Nucleus accumbens (tissue), 56 donors: ENCODE measurements around the gene CDC42SE2.
"Not testable (repeated sequence)": the region's sequence is repeated elsewhere in the genome, so short reads cannot be mapped to it uniquely, and the experiment has no call there.

Experiments used
- DNase-seq, 56 donors: peaks; one replicate each; lab custom pipeline; 2025; lab: John Stamatoyannopoulos, UW

The CDC42SE2 gene

GRCh38 chr5:131382407-131383395, 118.8 kb downstream of the CDC42SE2 start:
- peak in 5 of 56 donors; percentile 16 to 34 (median 19) for DNase-seq

DNA sequence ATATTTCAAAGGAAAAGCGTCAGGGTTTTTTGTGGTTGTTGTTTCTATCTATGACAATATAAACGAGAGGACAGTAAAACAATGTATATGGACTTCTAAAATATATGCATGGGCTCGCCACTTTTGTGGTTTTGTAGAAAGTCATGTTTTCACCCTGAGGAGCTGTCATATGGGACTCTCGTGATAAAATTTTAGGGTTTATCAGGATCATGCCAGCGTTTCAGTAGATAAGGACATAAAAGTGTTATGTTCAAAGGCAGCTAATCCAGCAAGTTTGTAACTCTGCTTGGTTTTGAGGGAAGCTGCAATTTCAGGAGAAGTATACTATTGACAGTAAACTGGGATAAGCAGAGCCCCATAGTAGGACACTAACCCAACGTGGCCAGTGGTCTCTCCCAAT, 120.3 kb downstream of the CDC42SE2 start:
- no peak for DNase-seq

GRCh38 chr5:131384616-131385214, 120.9 kb downstream of the CDC42SE2 start:
- no peak for DNase-seq

DNA sequence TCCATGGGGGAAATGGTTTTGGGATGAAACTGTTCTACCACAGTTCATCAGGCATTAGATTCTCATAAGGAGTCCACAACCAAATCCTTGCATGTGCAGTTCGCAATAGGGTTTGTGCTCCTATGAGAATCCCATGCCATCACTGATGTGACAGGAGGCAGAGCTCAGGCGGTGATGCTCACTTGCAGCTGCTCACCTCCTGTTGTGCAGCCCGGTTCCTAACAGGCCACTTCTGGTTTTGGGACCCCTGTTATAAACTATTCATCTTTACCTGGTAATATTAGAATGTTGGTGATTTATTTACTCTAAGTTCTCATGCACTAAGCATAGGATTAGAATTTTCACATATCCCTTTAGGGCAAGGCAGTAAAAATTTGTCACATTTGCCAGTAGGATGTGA, 122.3 kb downstream of the CDC42SE2 start:
- DNase-seq, result no peak

GRCh38 chr5:131386779-131387178, 122.9 kb downstream of the CDC42SE2 start:
- DNase-seq, result no peak

GRCh38 chr5:131387255-131387654, 123.4 kb downstream of the CDC42SE2 start:
- no peak for DNase-seq

- no peak for DNase-seq
Observed at GRCh38 chr5:131389096-131389868, 125.4 kb downstream of the CDC42SE2 start.

GRCh38 chr5:131389869-131390265, 126.0 kb downstream of the CDC42SE2 start:
- no peak for DNase-seq

- DNase-seq, result no peak
Observed at GRCh38 chr5:131392466-131393095, 128.7 kb downstream of the CDC42SE2 start.

GRCh38 chr5:131393498-131393968, 129.7 kb downstream of the CDC42SE2 start:
- peak in 18 of 56 donors; percentile 2 to 41 (median 18) for DNase-seq

DNA sequence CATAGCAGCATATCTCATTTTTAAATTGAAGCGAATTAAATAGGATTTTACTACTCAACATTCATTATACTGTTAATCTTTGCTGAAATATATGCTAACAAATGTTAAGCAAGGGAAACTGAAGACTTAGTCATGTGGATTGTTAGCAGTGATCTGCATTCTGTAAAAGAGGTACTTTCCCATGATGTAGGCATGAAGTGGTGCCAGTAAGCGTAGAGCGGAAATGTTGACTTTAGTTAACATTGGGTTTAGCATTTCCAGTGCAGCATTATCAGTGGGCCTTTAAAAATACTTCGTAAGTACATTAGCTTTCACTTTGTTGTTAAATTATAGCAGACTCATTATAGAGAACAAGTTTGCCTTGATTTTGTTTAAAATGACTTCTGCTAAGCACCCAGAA, 130.3 kb downstream of the CDC42SE2 start:
- no peak for DNase-seq

DNA sequence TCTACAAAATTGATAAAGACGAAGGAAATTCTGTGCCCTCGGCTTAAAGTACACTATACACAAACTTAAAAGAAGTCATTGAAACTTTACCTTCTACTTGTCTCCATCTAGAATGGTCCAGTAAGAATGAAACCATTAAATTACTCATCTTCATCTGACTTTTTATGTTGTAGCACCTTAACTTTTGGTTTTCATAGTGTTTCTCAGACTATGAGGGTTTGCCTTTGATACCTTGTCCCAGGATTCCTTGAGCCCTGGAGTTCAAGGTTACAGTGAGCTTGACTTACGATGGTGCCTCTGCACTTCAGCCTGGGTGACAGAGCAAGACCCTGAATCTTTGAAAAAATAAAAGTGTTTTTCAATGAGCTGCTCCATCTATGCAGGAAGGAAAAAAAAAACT, 132.2 kb downstream of the CDC42SE2 start:
- no peak for DNase-seq

DNA sequence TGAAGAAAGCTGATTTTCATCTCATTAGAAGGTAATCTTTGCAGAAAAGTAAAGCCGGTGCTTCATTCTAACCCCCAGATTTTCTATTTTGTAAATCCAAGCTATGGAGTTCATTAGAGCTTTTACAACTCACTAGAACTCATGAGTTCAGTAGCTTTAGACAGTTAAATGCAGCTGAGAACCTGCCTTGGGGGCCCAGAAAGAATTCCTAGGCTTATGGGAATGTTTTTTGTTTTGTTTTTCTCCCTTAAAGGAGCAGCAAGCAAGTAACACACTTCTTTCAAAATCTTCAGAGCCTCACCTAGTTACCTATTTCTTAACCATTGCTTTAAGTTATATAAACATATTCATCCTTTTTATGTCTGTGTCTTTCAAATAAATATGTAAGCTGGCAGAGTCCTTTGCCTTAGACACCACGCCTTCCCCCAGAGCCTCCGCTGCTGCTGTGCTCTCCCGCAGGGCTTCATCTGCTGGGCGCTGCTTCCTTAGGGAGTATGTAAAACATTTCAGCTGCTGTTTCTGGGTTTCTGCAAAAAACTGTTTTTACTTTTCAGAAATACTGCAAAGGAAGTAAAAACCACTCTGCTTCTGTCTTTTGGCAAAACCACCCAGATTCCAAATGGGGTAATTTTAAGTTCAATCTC, 132.9 kb downstream of the CDC42SE2 start:
- DNase-seq, result no peak

DNA sequence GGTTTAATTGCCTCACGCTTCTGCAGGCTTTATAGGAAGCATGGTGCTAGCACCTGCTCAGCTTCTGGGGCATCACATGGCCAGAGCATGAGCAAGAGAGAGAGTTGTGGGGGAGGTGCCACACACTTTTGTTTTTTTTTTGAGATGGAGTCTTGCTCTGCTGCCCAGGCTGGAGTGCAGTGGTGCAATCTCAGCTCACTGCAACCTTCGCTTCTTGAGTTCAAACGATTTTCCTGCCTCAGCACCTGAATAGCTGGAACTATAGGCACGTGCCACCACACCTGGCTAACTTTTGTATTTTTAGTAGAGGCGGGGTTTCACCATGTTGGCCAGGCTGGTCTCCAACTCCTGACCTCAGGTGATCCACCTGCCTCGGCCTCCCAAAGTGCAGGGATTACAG, 135.2 kb downstream of the CDC42SE2 start:
- DNase-seq, result not testable (repeated sequence)

DNA sequence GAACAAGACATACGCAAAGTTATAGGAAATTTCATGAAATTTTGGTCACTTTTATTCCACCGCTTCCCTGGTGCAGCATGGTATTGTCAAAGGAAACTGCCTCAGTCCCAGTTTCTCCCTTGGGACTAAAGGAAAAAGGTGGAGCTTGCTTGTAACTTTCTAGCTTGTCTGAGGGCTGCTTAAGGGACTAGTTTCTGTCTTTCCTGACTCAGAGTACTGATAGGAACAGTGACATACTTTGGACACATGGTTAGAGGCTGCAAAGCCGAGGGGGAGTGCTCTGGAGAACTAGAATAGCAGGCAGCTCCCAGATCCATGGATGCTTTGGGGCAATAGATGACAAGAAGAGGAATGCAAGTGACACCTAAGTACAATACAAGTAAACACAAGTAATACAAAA, 136.7 kb downstream of the CDC42SE2 start:
- DNase-seq, result no peak

- no peak for DNase-seq
Observed at GRCh38 chr5:131405674-131406073, 141.8 kb downstream of the CDC42SE2 start.

- no peak for DNase-seq
Observed at GRCh38 chr5:131406076-131406475, 142.2 kb downstream of the CDC42SE2 start.

DNA sequence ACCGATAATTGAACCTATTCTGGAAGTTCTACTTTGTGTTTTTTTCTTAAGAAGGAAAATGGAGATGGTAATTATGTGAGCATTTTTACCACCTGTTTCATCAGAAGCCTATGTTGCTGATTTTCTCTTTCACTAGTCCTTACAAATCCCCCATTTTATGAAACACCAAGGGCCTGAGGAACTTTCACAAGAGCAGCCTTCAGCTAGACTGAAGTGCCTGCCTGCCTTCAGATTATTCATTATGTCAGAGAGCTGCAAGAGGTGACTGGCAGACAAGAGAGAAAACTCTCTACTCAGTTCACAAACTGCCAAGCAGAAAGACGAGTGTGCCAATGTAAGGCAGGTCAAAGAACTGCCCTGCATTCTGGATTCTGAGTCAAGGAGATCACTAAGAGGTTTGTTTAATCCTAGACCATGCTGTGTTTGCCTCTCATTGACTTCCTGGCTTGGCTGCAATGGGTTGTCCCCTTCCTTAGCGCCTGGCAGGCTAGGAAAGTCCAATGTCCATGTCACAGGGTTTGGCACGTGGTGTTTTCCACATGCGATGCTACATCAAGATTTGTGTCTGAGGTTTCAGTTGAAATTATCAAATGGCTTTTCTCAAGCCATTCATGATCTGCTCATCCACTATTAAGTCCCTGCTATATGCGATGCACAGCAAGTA, 143.3 kb downstream of the CDC42SE2 start:
- peak in 2 of 56 donors; percentile 6 to 11 for DNase-seq
